ENCODE data around the gene ITPRIPL1.

The ITPRIPL1 gene

DNA sequence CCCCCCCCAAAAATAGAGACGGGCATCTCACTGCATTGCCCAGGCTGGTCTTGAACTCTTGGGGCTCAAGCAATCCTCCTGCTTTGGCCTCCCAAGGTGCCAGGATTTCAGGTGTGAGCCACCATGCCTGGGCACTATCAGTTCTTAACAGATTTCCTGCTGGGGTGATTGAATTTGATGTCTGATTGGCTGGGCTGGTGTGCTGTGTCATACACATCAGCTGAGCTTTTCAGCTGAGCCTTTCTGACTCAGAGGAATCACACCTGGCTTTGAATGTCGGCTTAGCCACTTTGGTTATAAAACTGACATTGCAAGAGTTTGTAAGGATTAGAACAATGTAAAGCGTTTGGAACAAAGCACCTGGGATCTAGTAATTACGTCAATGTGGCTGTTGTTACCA lies 29.4 kb downstream of the ITPRIPL1 start:
- DNase-seq (ENCODE audit: low read depth in 2 of 2) = no peak

DNA sequence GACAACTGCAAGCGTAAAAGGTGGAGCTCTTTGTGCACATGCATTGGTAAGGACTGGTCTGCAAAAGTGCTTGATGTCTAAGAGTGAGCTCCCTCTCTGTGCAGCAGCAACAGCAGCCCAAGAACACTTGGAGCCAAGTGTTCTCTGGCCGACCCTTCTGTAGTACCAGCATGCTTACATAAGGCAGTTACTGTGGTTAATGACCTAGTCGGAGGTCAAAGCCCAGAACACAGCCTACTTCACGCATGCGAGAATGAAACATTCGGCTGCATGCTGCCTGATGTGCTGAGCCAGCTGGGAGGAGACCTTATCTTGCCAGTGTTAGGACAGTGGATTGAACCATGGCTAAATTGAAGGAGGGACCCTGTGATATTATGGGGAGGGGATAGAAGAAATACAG lies 31.8 kb downstream of the ITPRIPL1 start:
- DNase-seq (ENCODE audit: low read depth in 2 of 2) = no peak

DNA sequence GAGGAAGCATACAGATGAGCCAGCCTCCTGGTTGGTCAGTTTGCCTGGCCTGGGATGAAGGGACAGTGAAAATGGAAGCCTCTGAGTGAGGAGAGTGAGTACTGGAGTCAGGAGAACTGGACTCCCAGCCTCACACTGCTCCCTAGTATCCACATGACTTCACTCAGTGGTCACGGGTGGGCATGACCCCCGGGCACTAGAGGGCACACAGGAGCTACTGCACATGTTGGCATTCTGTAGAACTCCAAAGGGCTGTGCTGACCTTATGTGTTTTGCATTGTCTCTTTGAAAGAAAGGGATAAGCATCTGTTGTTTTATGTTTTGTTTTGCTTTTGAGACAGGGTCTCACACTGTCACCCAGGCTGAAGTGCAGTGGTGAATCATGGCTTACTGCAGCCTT lies 34.2 kb downstream of the ITPRIPL1 start:
- peak in 1 of 2 donors; percentile 25 for DNase-seq (ENCODE audit: low read depth in 2 of 2)

GRCh38 chr2:96359866-96360265 lies 34.7 kb downstream of the ITPRIPL1 start:
- no peak for DNase-seq (ENCODE audit: low read depth in 2 of 2)

DNA sequence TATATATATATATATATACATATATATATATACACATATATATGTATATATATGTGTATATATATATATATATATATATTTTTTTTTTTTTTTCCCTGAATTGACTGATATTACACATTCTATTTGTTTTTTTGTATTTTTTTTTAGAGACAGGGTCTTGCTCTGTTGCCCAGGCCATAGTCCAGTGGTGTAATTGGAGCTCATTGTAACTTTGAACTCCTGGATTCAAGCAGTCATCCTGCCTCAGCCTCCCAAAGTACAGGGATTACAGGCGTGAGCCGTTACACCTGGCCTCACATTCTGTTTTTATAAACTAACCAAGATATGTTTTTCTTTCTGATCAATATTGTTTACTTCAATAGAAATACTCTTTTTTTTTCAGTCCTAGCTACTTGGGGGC lies 36.6 kb downstream of the ITPRIPL1 start:
- DNase-seq (ENCODE audit: low read depth in 2 of 2) = no peak

DNA sequence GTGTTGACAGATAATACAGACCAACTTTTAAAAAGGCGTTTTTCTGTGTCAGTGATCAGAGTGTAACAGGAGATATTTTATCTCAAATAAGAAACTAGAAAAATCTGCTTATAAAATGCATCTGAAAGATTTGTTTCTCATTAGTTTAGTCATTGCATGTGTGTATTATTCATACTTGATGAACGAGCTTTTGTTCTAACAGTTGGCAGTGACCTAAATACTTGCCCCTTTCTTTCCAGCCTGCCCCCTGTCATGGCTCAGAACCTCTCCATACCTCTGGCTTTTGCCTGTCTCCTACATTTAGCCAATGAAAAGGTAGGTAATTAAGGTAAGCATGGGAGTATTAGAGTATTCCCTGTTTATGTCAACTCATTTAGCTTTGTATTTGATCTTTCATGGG lies 44.1 kb downstream of the ITPRIPL1 start:
- no peak for DNase-seq (ENCODE audit: low read depth in 2 of 2)

GRCh38 chr2:96374211-96374951 lies 49.3 kb downstream of the ITPRIPL1 start:
- no peak for DNase-seq (ENCODE audit: low read depth in 2 of 2)
